Common myeloid progenitor, CD34-positive (primary cell): ENCODE measurements around the gene PSG5.
"Not testable (repeated sequence)": the region's sequence is repeated elsewhere in the genome, so short reads cannot be mapped to it uniquely, and the experiment has no call there.

Source experiments
- CTCF ChIA-PET: fragments of 350-600 bp; sonication (Branson Sonifier 250); formaldehyde crosslinking; loops from one replicate; lab custom pipeline; 2021; ENCODE audit warnings: antibody characterized with exemption; lab: Charles Lee
- POLR2A ChIA-PET: fragments of 350-600 bp; sonication (Branson Sonifier 250); formaldehyde crosslinking; loops from one replicate; lab custom pipeline; 2021; ENCODE audit warnings: antibody characterized with exemption; lab: Charles Lee
- DNase-seq, 3 donors: peaks; one replicate each; pipeline versions ENCODE4 v3.0.0 to v3.0.0-alpha.2; 2013
- H3K27ac ChIP-seq, 2 experiments: 1 replicate in 1 of 2; 2 replicates in 1 of 2; pipeline ENCODE4 v1.7.0; 2013; ENCODE audit warnings: inconsistent platforms in 2 of 2, low read length in 2 of 2, mild to moderate bottlenecking in 2 of 2, low read depth in 1 of 2, moderate library complexity in 1 of 2; ENCODE audit not compliant: severe bottlenecking in 2 of 2, insufficient read depth in 1 of 2, poor library complexity in 1 of 2
- H3K27me3 ChIP-seq, 5 experiments: replicated peaks in 2 of 5; 1 replicate in 3 of 5; 2 replicates in 2 of 5; pipeline versions ENCODE4 v1.6.1 to v1.7.0; 2013; ENCODE audit warnings: low read length in 4 of 5, mild to moderate bottlenecking in 2 of 5, moderate library complexity in 2 of 5, inconsistent platforms in 1 of 5; ENCODE audit not compliant: insufficient read depth in 5 of 5, control insufficient read depth in 4 of 5
- H3K36me3 ChIP-seq, 4 experiments: 1 replicate in 2 of 4; 2 replicates in 2 of 4; pipeline versions ENCODE4 v1.6.1 to v1.7.0; 2013; ENCODE audit warnings: low read length in 3 of 4, control low read depth in 1 of 4, mild to moderate bottlenecking in 1 of 4; ENCODE audit not compliant: control insufficient read depth in 4 of 4, insufficient read depth in 4 of 4
- H3K4me1 ChIP-seq, 4 experiments: 1 replicate in 3 of 4; 2 replicates in 1 of 4; pipeline versions ENCODE4 v1.6.1 to v1.7.1; 2013; ENCODE audit warnings: low read length in 3 of 4, mild to moderate bottlenecking in 3 of 4, control low read depth in 1 of 4, inconsistent platforms in 1 of 4, moderate library complexity in 1 of 4; ENCODE audit not compliant: control insufficient read depth in 4 of 4, insufficient read depth in 4 of 4; ENCODE audit errors: control extremely low read depth in 1 of 4
- H3K4me3 ChIP-seq, 7 experiments: 1 replicate in 4 of 7; 2 replicates in 3 of 7; pipeline versions ENCODE4 v1.5.1 to v1.7.0; 2013; ENCODE audit warnings: mild to moderate bottlenecking in 7 of 7, low read length in 6 of 7, moderate library complexity in 6 of 7, inconsistent platforms in 2 of 7, low read depth in 2 of 7, control low read depth in 1 of 7; ENCODE audit not compliant: insufficient read depth in 4 of 7, control insufficient read depth in 1 of 7; ENCODE audit errors: extremely low read depth in 1 of 7
- H3K9me3 ChIP-seq, 5 experiments: 1 replicate in 4 of 5; 2 replicates in 1 of 5; pipeline versions ENCODE4 v1.6.1 to v1.7.1; 2013; ENCODE audit warnings: low read length in 4 of 5, mild to moderate bottlenecking in 2 of 5, inconsistent platforms in 1 of 5, low read depth in 1 of 5, moderate library complexity in 1 of 5; ENCODE audit not compliant: control insufficient read depth in 4 of 5, insufficient read depth in 2 of 5; ENCODE audit errors: control extremely low read depth in 1 of 5
- WGBS: methylation state at CpG from one replicate; pipeline ENCODE4 v1.1.5; 2013; ENCODE audit not compliant: insufficient coverage; 5-methylcytosine and 5-hydroxymethylcytosine counted together

Gene PSG5

GRCh38 chr19:43201891-43202290 is 15.6 kb upstream of the PSG5 start:
- POLR2A ChIA-PET, H3K27me3 ChIP-seq, H3K4me3 ChIP-seq, H3K9me3 ChIP-seq, DNase-seq, H3K36me3 ChIP-seq, H3K27ac ChIP-seq, CTCF ChIA-PET, H3K4me1 ChIP-seq: not testable (repeated sequence)
- WGBS = no CpG with 5 or more reads among the region's 2 CpGs

GRCh38 chr19:43201337-43201801 is 15.0 kb upstream of the PSG5 start:
- H3K4me3 ChIP-seq, H3K27ac ChIP-seq, DNase-seq, H3K4me1 ChIP-seq, POLR2A ChIA-PET, H3K36me3 ChIP-seq, CTCF ChIA-PET, H3K27me3 ChIP-seq, H3K9me3 ChIP-seq: not testable (repeated sequence)
- WGBS = no CpG with 5 or more reads among the region's 7 CpGs

- H3K27me3 ChIP-seq, H3K9me3 ChIP-seq, CTCF ChIA-PET, POLR2A ChIA-PET, H3K27ac ChIP-seq, H3K4me1 ChIP-seq, DNase-seq, H3K4me3 ChIP-seq, H3K36me3 ChIP-seq: not testable (repeated sequence)
- no CpG with 5 or more reads among the region's 5 CpGs for WGBS
Observed at GRCh38 chr19:43198686-43199419, 12.5 kb upstream of the PSG5 start.

- H3K9me3 ChIP-seq, H3K36me3 ChIP-seq, POLR2A ChIA-PET, DNase-seq, H3K27me3 ChIP-seq, H3K27ac ChIP-seq, CTCF ChIA-PET, H3K4me3 ChIP-seq, H3K4me1 ChIP-seq: not testable (repeated sequence)
- no CpG with 5 or more reads among the region's 7 CpGs for WGBS
Observed at GRCh38 chr19:43197666-43198397, 11.5 kb upstream of the PSG5 start.

GRCh38 chr19:43194397-43194796 is 8.1 kb upstream of the PSG5 start:
- POLR2A ChIA-PET, H3K36me3 ChIP-seq, H3K4me3 ChIP-seq, H3K9me3 ChIP-seq, H3K27me3 ChIP-seq, H3K27ac ChIP-seq, CTCF ChIA-PET, DNase-seq, H3K4me1 ChIP-seq: not testable (repeated sequence)
- WGBS = 98% methylated on average over 6 of the region's 7 CpGs

- CTCF ChIA-PET = interaction anchor here (0.9 kb wide), 1 partner anchor 13 kb away, joined by 3 read pairs; the partner anchor contains the start of gene PSG4
- H3K27me3 ChIP-seq, H3K27ac ChIP-seq, H3K36me3 ChIP-seq, DNase-seq, H3K4me3 ChIP-seq, POLR2A ChIA-PET, H3K9me3 ChIP-seq, H3K4me1 ChIP-seq: not testable (repeated sequence)
- WGBS = 75% methylated on average over 2 of the region's 4 CpGs
Observed at GRCh38 chr19:43192381-43193155, 6.2 kb upstream of the PSG5 start.

GRCh38 chr19:43188092-43188491 is 1.8 kb upstream of the PSG5 start:
- POLR2A ChIA-PET, H3K27me3 ChIP-seq, H3K36me3 ChIP-seq, H3K9me3 ChIP-seq, DNase-seq, H3K4me1 ChIP-seq, H3K4me3 ChIP-seq, H3K27ac ChIP-seq, CTCF ChIA-PET: not testable (repeated sequence)
- 87% methylated on average over 3 of the region's 9 CpGs for WGBS
